ENCODE measurements around the gene GARIN5B. TPM values are rescaled to one million over a fixed set of nuclear protein-coding genes. Genes with fewer than 3 reads are reported as not detected.

Gene GARIN5B
- polyA plus RNA-seq, 3 donors, result not detected

- Mint-ChIP-seq H3K4me3 (peak overlapping the region; percentile 84 to 88), H3K36me3 (peaks cover 33 to 44% of the 10 kb centered on the region in 2 donors), H3K27me3 (ENCODE audit: low read depth in 3 of 3) (peaks cover 3 to 5% (median 4%) of the 10 kb centered on the region in 3 donors), H3K4me1 (peaks cover 30% of the 10 kb centered on the region), H3K9me3 (peaks cover 0 to 12% (median 2%) of the 10 kb centered on the region in 7 donors), H3K27ac (peak overlapping the region; percentile 57 to 96 (median 86))
- no peaks in the 10 kb centered on the region for H3K27me3 ChIP-seq (ENCODE audit: control insufficient read depth in 2 of 2, insufficient read depth in 2 of 2, low read length in 2 of 2)
- H3K4me1 ChIP-seq (ENCODE audit: control insufficient read depth in 1 of 2, insufficient read depth in 2 of 2, low read length in 2 of 2), result peaks cover 22 to 36% of the 10 kb centered on the region in 2 donors
- intact Hi-C loops (cut with micrococcal nuclease), result loop anchor here (1.0 to 10.0 kb wide), 3 partner anchors 20 to 198 kb away; partner anchors contain the start of genes ZNF524 (in 1 of the 2) and ZNF865 (in 1 of the 2)
- peak overlapping the region; percentile 90 for H3K9ac ChIP-seq (ENCODE audit: insufficient read depth, low read length, poor library complexity, severe bottlenecking)
- H3K27ac ChIP-seq (ENCODE audit: low read depth in 1 of 2, low read length in 2 of 2), result peak overlapping the region; percentile 95 to 96
- peak in 1 of 3 donors; percentile 28 for DNase-seq
- H3K4me2 ChIP-seq (replicated peaks; ENCODE audit: extremely low read depth, low read length, poor library complexity, severe bottlenecking), result peak overlapping the region; percentile 81
- H3K9me3 ChIP-seq (replicated peaks in 1 of 2; ENCODE audit: control insufficient read depth in 1 of 2, insufficient read depth in 1 of 2, low read length in 2 of 2), result no peaks in the 10 kb centered on the region
- TF ChIP-seq CTCF (IDR thresholded peaks at IDR 0.05), result no peak
- H3K79me2 ChIP-seq (ENCODE audit: insufficient read depth, low read length), result peaks cover 55% of the 10 kb centered on the region
- peak overlapping the region; percentile 78 for H2AFZ ChIP-seq (ENCODE audit: insufficient read depth, low read depth, low read length, poor library complexity, severe bottlenecking)
- peak overlapping the region; percentile 55 to 86 (median 81) for H3K4me3 ChIP-seq (replicated peaks in 1 of 3; ENCODE audit: low read depth in 2 of 3, low read length in 3 of 3)
- peaks cover 19 to 28% of the 10 kb centered on the region in 2 donors for H3K36me3 ChIP-seq (replicated peaks in 1 of 2; ENCODE audit: control insufficient read depth in 1 of 2, insufficient read depth in 2 of 2, low read length in 2 of 2)
- H4K20me1 ChIP-seq (ENCODE audit: insufficient read depth, low read length), result peaks cover 27% of the 10 kb centered on the region
- WGBS (ENCODE audit: insufficient coverage), result 9% methylated on average over 26 of the region's 35 CpGs
These were observed 43.9 kb upstream of the GARIN5B start for GRCh38 chr19:55406826-55407549.

GRCh38 chr19:55406091-55406825 lies 43.2 kb upstream of the GARIN5B start:
- no peak for TF ChIP-seq CTCF (IDR thresholded peaks at IDR 0.05)
- H4K20me1 ChIP-seq (ENCODE audit: insufficient read depth, low read length), result peaks cover 29% of the 10 kb centered on the region
- peaks cover 22 to 36% of the 10 kb centered on the region in 2 donors for H3K4me1 ChIP-seq (ENCODE audit: control insufficient read depth in 1 of 2, insufficient read depth in 2 of 2, low read length in 2 of 2)
- H3K27me3 ChIP-seq (ENCODE audit: control insufficient read depth in 2 of 2, insufficient read depth in 2 of 2, low read length in 2 of 2), result no peaks in the 10 kb centered on the region
- peaks cover 2 to 5% (median 4%) of the 10 kb centered on the region in 3 donors for H3K27me3 Mint-ChIP-seq (ENCODE audit: low read depth in 3 of 3)
- H3K4me3 ChIP-seq (replicated peaks in 1 of 3; ENCODE audit: low read depth in 2 of 3, low read length in 3 of 3), result peak overlapping the region; percentile 55 to 86 (median 81)
- peak overlapping the region; percentile 81 for H3K4me2 ChIP-seq (replicated peaks; ENCODE audit: extremely low read depth, low read length, poor library complexity, severe bottlenecking)
- H3K9me3 Mint-ChIP-seq, result peaks cover 0 to 12% (median 2%) of the 10 kb centered on the region in 7 donors
- no peak overlapping the region for H2AFZ ChIP-seq (ENCODE audit: insufficient read depth, low read depth, low read length, poor library complexity, severe bottlenecking)
- peak overlapping the region; percentile 90 for H3K9ac ChIP-seq (ENCODE audit: insufficient read depth, low read length, poor library complexity, severe bottlenecking)
- intact Hi-C loops (cut with micrococcal nuclease), result loop anchor here (2.0 to 10.0 kb wide), 2 partner anchors 19 to 199 kb away; partner anchors contain the start of genes ZNF524 (in 1 of the 2) and ZNF865 (in 1 of the 2)
- peaks cover 36 to 49% of the 10 kb centered on the region in 2 donors for H3K36me3 Mint-ChIP-seq
- peak overlapping the region; percentile 95 to 96 for H3K27ac ChIP-seq (ENCODE audit: low read depth in 1 of 2, low read length in 2 of 2)
- WGBS (ENCODE audit: insufficient coverage), result 88% methylated on average over 7 of the region's 14 CpGs
- DNase-seq, result peak in 1 of 3 donors; percentile 33
- peaks cover 59% of the 10 kb centered on the region for H3K79me2 ChIP-seq (ENCODE audit: insufficient read depth, low read length)
- H3K36me3 ChIP-seq (replicated peaks in 1 of 2; ENCODE audit: control insufficient read depth in 1 of 2, insufficient read depth in 2 of 2, low read length in 2 of 2), result peaks cover 23 to 33% of the 10 kb centered on the region in 2 donors
- H3K9me3 ChIP-seq (replicated peaks in 1 of 2; ENCODE audit: control insufficient read depth in 1 of 2, insufficient read depth in 1 of 2, low read length in 2 of 2), result no peaks in the 10 kb centered on the region
- peaks cover 33% of the 10 kb centered on the region for H3K4me1 Mint-ChIP-seq
- peak overlapping the region; percentile 57 to 96 (median 86) for H3K27ac Mint-ChIP-seq
- peak overlapping the region; percentile 84 to 88 for H3K4me3 Mint-ChIP-seq
